Subcutaneous adipose tissue (tissue), 4 donors: ENCODE measurements around the gene LONRF2. TPM values are rescaled to one million over a fixed set of nuclear protein-coding genes. Genes with fewer than 3 reads are reported as not detected.

Source experiments
- CTCF ChIP-seq: fragments of 450-650 bp; IDR thresholded peaks from one replicate; pipeline ENCODE4 v1.5.1; 2016; ENCODE audit warnings: low read depth, mild to moderate bottlenecking, control low read depth, antibody characterized with exemption, moderate library complexity
- total RNA-seq, 4 donors: library from RNA; depleted of rRNA; stranded (reverse); fragments of >200 nt; gene quantifications; one replicate each; pipeline ENCODE4 v1.1.0, GENCODE V29; 2016

LONRF2 gene
- total RNA-seq, 4 donors from 2014 or later, result 1.3 to 9.3 (median 3.5) TPM

- TF ChIP-seq CTCF, result no peak
These were observed 36.6 kb downstream of the LONRF2 start for GRCh38 chr2:100285691-100286090.

DNA sequence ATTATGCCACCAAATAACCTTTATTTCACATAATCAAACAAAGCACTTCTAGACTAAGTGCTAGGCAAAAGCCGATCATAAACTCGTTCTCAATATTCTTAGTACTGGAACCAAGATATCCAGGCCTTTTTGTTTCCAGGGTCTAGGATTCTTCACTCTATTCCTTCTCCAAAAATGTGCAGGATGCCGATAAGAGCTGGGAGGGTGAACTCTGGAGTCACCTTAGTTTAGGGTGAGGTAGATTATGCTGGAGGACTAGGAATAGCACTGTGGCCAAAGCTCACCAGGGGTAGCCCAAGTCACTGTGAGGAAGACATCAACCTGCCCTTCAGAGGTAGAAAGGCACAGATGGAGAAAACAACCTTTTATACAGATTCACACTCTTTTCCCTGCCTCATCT is 37.3 kb downstream of the LONRF2 start:
- TF ChIP-seq CTCF, result no peak

DNA sequence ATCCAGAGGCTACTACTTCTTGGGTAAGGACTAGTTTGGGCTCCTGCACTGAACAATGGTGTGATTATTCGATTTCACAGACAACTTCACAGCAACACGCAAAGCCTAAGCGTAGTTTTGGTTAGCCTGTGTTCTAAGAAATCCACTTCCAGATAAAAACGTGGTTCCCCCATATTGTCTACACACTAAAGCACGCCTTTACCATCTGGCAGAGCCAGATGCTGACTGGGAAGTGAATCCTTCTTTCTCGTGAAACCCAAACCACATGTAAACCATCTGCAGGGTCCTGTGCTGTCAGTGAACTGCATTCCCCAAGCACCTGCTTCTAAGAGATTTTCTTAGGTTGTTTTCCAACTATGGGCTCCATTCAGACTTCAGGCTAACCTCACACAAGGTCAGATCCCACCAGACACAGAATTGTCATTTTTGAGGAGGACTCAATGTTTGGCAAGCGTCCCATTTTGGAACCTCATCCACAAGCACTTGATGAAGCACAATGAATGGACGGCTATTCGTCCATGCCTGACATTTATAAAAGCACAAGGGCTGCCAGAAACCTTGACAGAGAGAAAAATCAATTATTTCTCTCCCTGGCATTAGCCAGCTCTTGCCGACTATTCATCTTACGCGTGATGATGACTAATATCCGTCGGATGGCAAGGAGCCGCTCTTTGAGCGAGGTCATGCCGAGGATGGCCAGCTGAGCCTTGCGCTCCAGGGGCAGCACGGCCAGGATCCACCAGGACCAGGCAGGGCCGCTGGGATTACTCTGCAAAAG is 38.4 kb downstream of the LONRF2 start:
- TF ChIP-seq CTCF, result no peak

- no peak for TF ChIP-seq CTCF
These were observed 40.5 kb downstream of the LONRF2 start for GRCh38 chr2:100281521-100282438.

- TF ChIP-seq CTCF, result no peak
These were observed 42.4 kb downstream of the LONRF2 start for GRCh38 chr2:100279586-100280534.

- no peak for TF ChIP-seq CTCF
These were observed 43.3 kb downstream of the LONRF2 start for GRCh38 chr2:100278986-100279385.
